Hematopoietic multipotent progenitor cell treated with erythropoietin and hydrocortisone succinate and interleukin-3 and kit ligand, for 8 days (in vitro differentiated cells): Measurements from ENCODE around the gene ZBTB24.
A peak's percentile ranks its signal among the peaks of the same experiment; 100 is the strongest.
"Not testable (repeated sequence)": the region's sequence is repeated elsewhere in the genome, so short reads cannot be mapped to it uniquely, and the experiment has no call there.

Source experiments
- DNase-seq: peaks from one replicate; pipeline ENCODE4 v3.0.0-alpha.2; 2015

ZBTB24 gene

GRCh38 chr6:109482905-109483734 lies at the start of gene ZBTB24:
Gene ZBTB24 (minus strand): TSS chr6:109483219. CDS start chr6:109482026, 1,193 bp downstream.
- peak; percentile 88 for DNase-seq

GRCh38 chr6:109531446-109531845 lies 48.4 kb upstream of the ZBTB24 start:
- no peak for DNase-seq

- DNase-seq = peak; percentile 26
Measured at GRCh38 chr6:109527989-109528388, 45.0 kb upstream of the ZBTB24 start.

GRCh38 chr6:109526905-109527628 lies 44.0 kb upstream of the ZBTB24 start:
- DNase-seq = peak; percentile 80

- no peak for DNase-seq
Measured at GRCh38 chr6:109524129-109524528, 41.1 kb upstream of the ZBTB24 start.

GRCh38 chr6:109523478-109523877 lies 40.5 kb upstream of the ZBTB24 start:
- no peak for DNase-seq

GRCh38 chr6:109521080-109521479 lies 38.1 kb upstream of the ZBTB24 start:
- no peak for DNase-seq

- not testable (repeated sequence) for DNase-seq
Measured at GRCh38 chr6:109519647-109520046, 36.6 kb upstream of the ZBTB24 start.

- DNase-seq = no peak
Measured at GRCh38 chr6:109516929-109517328, 33.9 kb upstream of the ZBTB24 start.

GRCh38 chr6:109515781-109516409 lies 32.9 kb upstream of the ZBTB24 start:
- peak; percentile 32 for DNase-seq

GRCh38 chr6:109514946-109515345 lies 31.9 kb upstream of the ZBTB24 start:
- no peak for DNase-seq

GRCh38 chr6:109513571-109514071 lies 30.6 kb upstream of the ZBTB24 start:
- no peak for DNase-seq

GRCh38 chr6:109512271-109512817 lies 29.3 kb upstream of the ZBTB24 start:
- DNase-seq = no peak

GRCh38 chr6:109511832-109512231 lies 28.8 kb upstream of the ZBTB24 start:
- DNase-seq = no peak

GRCh38 chr6:109510358-109510757 lies 27.3 kb upstream of the ZBTB24 start:
- no peak for DNase-seq

GRCh38 chr6:109508166-109508860 lies 25.3 kb upstream of the ZBTB24 start:
- no peak for DNase-seq

- no peak for DNase-seq
Measured at GRCh38 chr6:109507490-109508072, 24.6 kb upstream of the ZBTB24 start.

- DNase-seq = no peak
Measured at GRCh38 chr6:109506841-109507240, 23.8 kb upstream of the ZBTB24 start.

GRCh38 chr6:109506314-109506713 lies 23.3 kb upstream of the ZBTB24 start:
- no peak for DNase-seq

- no peak for DNase-seq
Measured at GRCh38 chr6:109503327-109504224, 20.6 kb upstream of the ZBTB24 start.

GRCh38 chr6:109498936-109499335 lies 15.9 kb upstream of the ZBTB24 start:
- DNase-seq = no peak
